ENCODE results near the gene KIAA2012. TPM values are rescaled to one million over a fixed set of nuclear protein-coding genes. Genes with fewer than 3 reads are reported as not detected.

The KIAA2012 gene
- total RNA-seq, 1 donor from 2014 or later: under 0.01 TPM

DNA sequence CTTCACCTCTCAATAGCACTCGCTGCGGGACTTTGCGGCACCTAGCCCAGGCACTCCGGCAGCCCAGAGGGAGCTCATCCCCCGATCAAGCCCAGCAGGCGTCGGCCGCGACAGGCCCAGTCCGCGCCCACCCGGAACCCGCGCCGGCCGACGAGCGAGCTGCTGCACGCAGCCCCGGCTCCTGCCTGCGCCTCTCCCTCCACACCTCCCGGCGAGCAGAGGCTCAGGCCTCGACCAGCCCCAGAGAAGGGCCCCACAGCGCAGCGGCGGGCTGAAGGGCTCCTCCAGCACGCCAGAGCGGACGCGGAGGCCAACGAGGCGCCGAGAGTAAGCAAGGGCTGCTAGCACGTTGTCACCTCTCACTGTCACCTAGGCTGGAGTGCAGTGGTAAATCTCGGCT, 63.5 kb downstream of the KIAA2012 start:
- Histone ChIP-seq H3K9me3 (ENCODE audit: control insufficient read depth in 3 of 3, low read length in 3 of 3) (no peaks in the 10 kb centered on the region), H3K4me3 (ENCODE audit: low read length in 3 of 3) (no peak overlapping the region), H3K36me3 (ENCODE audit: control insufficient read depth in 3 of 3, insufficient read depth in 3 of 3, low read length in 3 of 3) (no peaks in the 10 kb centered on the region), H3K9ac (ENCODE audit: low read depth in 1 of 3, low read length in 3 of 3) (no peak overlapping the region), H3K4me1 (ENCODE audit: control insufficient read depth in 3 of 3, insufficient read depth in 3 of 3, low read length in 3 of 3) (peaks cover 0 to 5% (median 0%) of the 10 kb centered on the region in 3 donors), H3K27ac (ENCODE audit: low read depth, low read length) (no peak overlapping the region), H3K27me3 (ENCODE audit: control insufficient read depth in 3 of 3, insufficient read depth in 3 of 3, low read length in 3 of 3) (no peaks in the 10 kb centered on the region)

DNA sequence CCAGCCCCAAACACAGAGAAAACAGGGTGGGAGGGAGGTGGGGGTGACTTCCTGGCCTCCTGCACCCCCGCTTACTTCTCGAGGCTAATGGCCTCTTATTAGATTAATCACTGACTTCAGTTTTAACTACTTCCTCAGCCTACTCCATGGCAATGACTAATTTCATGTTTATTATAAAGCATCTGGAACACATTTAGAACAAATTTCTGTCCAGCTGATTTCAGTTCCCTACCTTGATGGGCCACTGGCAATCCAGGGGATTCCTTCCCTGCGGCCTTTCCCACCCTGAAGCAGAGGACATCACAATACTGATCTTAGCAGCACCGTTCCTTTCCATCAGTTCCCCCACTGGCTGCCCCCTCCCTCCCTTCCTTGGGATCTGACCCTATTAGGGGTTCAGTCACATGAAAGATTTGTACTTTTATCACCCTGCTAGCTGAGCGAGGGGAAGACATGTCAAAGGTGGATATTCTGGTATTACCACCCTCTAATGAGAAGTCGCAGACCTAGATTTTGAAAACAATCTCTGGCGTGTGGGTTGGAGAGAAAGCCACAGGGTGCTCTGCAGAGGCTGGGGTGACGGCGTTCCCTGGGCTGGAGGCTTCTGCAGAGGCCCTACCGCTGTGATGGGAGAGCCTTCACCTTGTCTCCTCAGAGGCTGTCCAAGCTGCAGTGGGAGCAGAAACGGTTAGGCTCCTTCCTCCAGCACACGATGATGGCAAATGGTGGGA, 67.6 kb downstream of the KIAA2012 start:
- Histone ChIP-seq H3K9me3 (ENCODE audit: control insufficient read depth in 3 of 3, low read length in 3 of 3) (no peaks in the 10 kb centered on the region), H3K27ac (ENCODE audit: low read depth, low read length) (no peak overlapping the region), H3K4me1 (ENCODE audit: control insufficient read depth in 3 of 3, insufficient read depth in 3 of 3, low read length in 3 of 3) (no peaks in the 10 kb centered on the region), H3K27me3 (ENCODE audit: control insufficient read depth in 3 of 3, insufficient read depth in 3 of 3, low read length in 3 of 3) (no peaks in the 10 kb centered on the region), H3K4me3 (ENCODE audit: low read length in 3 of 3) (no peak overlapping the region), H3K9ac (ENCODE audit: low read depth in 1 of 3, low read length in 3 of 3) (no peak overlapping the region), H3K36me3 (ENCODE audit: control insufficient read depth in 3 of 3, insufficient read depth in 3 of 3, low read length in 3 of 3) (no peaks in the 10 kb centered on the region)

DNA sequence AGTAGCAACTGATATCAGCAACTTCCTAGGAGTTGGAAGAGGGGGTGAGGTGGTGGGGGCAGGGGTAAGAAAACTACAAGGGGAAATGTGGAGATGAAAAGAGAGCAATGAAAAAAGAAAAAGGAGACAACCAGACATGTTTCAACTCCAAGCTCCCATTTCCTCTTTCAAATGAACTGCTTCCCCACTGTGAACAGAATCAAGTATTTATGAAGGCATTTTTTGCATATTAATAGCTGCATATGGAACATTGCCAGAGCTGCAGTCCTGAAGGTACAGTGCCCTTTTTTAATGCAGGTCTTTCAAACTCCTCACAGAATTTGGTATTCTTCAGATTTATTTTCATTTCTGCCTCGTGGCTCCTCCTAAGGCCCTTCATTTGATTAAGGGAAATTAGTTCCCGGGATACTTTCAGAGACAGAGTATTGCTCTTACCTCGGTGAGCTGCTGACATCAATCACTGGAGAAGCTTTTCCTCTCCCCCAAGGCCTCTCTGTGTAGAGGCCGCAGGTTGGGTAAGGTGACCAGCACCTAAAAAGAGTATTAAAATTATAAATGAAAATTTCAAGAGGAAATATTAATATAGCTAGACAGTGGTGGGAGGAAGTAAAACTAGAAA, 68.4 kb downstream of the KIAA2012 start:
- Histone ChIP-seq H3K9me3 (ENCODE audit: control insufficient read depth in 3 of 3, low read length in 3 of 3) (no peaks in the 10 kb centered on the region), H3K27ac (ENCODE audit: low read depth, low read length) (no peak overlapping the region), H3K4me3 (ENCODE audit: low read length in 3 of 3) (no peak overlapping the region), H3K36me3 (ENCODE audit: control insufficient read depth in 3 of 3, insufficient read depth in 3 of 3, low read length in 3 of 3) (no peaks in the 10 kb centered on the region), H3K27me3 (ENCODE audit: control insufficient read depth in 3 of 3, insufficient read depth in 3 of 3, low read length in 3 of 3) (no peaks in the 10 kb centered on the region), H3K4me1 (ENCODE audit: control insufficient read depth in 3 of 3, insufficient read depth in 3 of 3, low read length in 3 of 3) (no peaks in the 10 kb centered on the region), H3K9ac (ENCODE audit: low read depth in 1 of 3, low read length in 3 of 3) (no peak overlapping the region)

DNA sequence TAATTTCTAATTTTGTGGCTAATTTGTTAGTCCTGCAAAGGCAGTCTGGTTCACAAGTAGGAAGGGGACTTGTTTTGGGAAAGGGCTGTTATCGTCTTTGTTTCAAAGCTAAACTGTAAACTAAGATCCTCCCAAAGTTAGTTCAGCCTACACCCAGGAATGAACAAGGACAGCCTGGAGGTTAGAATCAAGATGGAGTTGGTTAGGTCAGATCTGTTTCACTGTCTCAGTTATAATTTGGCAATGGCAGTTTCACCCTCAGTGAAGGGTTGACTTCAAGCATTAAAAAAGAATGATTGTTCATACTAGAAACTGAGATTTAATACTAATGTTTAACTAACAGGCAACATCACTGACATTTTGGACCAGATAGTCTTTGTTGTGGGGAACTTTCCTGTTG, 69.5 kb downstream of the KIAA2012 start:
- H3K27ac ChIP-seq (ENCODE audit: low read depth, low read length): no peak overlapping the region

DNA sequence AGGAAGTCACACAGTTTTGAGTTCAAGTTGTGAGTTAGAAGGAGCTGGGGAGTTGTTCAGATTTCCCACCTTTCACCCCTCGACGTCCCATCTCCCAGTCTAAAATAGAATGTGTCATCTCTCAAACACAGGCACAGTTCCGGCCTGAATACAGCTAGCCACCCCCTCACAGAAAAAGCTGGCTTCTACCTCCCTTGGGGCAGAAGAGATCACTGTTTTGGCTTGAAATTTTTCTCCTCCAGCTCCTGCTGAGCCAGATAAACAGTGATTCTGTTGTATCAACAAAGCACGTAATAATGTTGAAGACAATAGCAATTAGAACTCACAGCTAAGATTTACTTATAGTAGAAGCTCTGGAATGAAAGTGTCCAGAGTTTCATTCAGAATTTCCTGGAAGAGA, 74.7 kb downstream of the KIAA2012 start:
- peaks cover 11 to 18% (median 14%) of the 10 kb centered on the region in 3 donors for H3K4me1 ChIP-seq (ENCODE audit: control insufficient read depth in 3 of 3, insufficient read depth in 3 of 3, low read length in 3 of 3)
- no peak overlapping the region for H3K9ac ChIP-seq (ENCODE audit: low read depth in 1 of 3, low read length in 3 of 3)
- no peak overlapping the region for H3K27ac ChIP-seq (ENCODE audit: low read depth, low read length)
- H3K36me3 ChIP-seq (ENCODE audit: control insufficient read depth in 3 of 3, insufficient read depth in 3 of 3, low read length in 3 of 3): no peaks in the 10 kb centered on the region
- no peak overlapping the region for H3K4me3 ChIP-seq (ENCODE audit: low read length in 3 of 3)
- H3K9me3 ChIP-seq (ENCODE audit: control insufficient read depth in 3 of 3, low read length in 3 of 3): no peaks in the 10 kb centered on the region
- H3K27me3 ChIP-seq (ENCODE audit: control insufficient read depth in 3 of 3, insufficient read depth in 3 of 3, low read length in 3 of 3): no peaks in the 10 kb centered on the region

More for the DNA sequence above, 69.5 kb downstream of the KIAA2012 start:
- Histone ChIP-seq H3K4me3 (ENCODE audit: low read length in 3 of 3) (no peak overlapping the region), H3K9ac (ENCODE audit: low read depth in 1 of 3, low read length in 3 of 3) (no peak overlapping the region), H3K27me3 (ENCODE audit: control insufficient read depth in 3 of 3, insufficient read depth in 3 of 3, low read length in 3 of 3) (no peaks in the 10 kb centered on the region), H3K36me3 (ENCODE audit: control insufficient read depth in 3 of 3, insufficient read depth in 3 of 3, low read length in 3 of 3) (no peaks in the 10 kb centered on the region), H3K9me3 (ENCODE audit: control insufficient read depth in 3 of 3, low read length in 3 of 3) (no peaks in the 10 kb centered on the region), H3K4me1 (ENCODE audit: control insufficient read depth in 3 of 3, insufficient read depth in 3 of 3, low read length in 3 of 3) (peaks cover 0 to 3% (median 3%) of the 10 kb centered on the region in 3 donors)

DNA sequence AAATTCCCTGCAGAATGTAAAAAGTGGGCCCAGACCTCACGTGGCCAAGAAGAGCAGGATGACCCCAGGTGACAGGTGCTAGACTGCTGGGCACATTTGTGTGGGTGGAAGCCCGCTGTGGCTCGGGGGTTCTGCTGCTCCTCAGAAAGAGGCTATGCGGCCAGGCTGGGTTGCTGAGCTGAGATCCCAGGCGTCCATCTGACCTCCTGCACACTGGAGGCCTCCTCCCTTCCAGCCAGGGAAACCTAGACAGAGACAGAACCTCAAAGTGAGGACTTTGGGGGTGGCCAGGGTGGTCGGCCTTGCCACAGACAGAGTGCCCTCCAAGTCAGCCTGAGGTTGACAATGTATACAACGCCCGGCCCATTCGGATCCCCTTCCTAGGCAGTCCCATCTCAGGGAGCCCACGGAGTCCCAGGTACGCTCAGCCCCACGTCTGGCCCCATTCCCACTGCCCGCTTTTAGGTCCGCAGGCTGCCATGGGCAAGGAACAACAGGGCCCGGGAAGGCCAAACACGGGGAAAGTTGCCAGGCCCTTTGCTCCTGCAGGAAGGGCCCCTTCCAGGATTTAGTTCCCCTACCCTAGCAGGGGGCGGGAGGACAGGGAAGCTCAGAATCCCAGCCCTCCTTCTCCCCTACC, 75.6 kb downstream of the KIAA2012 start:
- Histone ChIP-seq H3K27me3 (ENCODE audit: control insufficient read depth in 3 of 3, insufficient read depth in 3 of 3, low read length in 3 of 3) (no peaks in the 10 kb centered on the region), H3K4me3 (ENCODE audit: low read length in 3 of 3) (no peak overlapping the region), H3K36me3 (ENCODE audit: control insufficient read depth in 3 of 3, insufficient read depth in 3 of 3, low read length in 3 of 3) (no peaks in the 10 kb centered on the region), H3K4me1 (ENCODE audit: control insufficient read depth in 3 of 3, insufficient read depth in 3 of 3, low read length in 3 of 3) (peaks cover 11 to 20% (median 14%) of the 10 kb centered on the region in 3 donors), H3K9ac (ENCODE audit: low read depth in 1 of 3, low read length in 3 of 3) (peak overlapping the region in 1 of 3 donors; percentile 45), H3K9me3 (ENCODE audit: control insufficient read depth in 3 of 3, low read length in 3 of 3) (no peaks in the 10 kb centered on the region), H3K27ac (ENCODE audit: low read depth, low read length) (peak overlapping the region; percentile 69)

DNA sequence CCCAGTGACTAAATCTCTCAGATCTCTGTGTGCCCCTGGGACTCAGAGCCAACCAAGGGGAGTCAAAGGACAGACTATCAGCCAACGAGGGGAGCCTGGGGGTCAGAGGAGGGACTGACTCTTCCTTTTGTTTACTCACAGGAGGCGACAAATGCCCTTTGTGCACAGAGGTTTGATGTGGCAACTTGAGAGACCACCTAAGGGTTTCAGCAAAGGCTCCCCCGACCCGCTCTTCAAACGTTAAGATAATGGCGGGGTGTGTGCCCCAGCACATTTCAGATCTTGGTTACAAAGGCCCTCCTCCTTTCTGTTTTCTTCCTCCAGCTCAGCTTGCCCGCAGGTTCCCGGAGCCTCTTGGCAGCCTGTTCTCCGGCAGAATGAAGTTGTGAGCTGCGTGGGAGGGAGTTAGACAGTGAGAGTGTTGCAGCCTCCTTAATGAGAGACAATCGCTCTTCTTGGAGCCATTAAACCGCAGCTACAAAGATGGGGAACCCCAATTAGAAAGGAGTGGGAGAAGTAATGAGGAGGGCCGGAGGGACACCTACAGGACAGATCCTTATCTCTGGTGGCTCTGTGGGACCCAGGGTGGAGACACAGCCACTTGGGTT, 76.2 kb downstream of the KIAA2012 start:
- H3K9me3 ChIP-seq (ENCODE audit: control insufficient read depth in 3 of 3, low read length in 3 of 3): no peaks in the 10 kb centered on the region
- peak overlapping the region in 1 of 3 donors; percentile 45 for H3K9ac ChIP-seq (ENCODE audit: low read depth in 1 of 3, low read length in 3 of 3)
- no peaks in the 10 kb centered on the region for H3K36me3 ChIP-seq (ENCODE audit: control insufficient read depth in 3 of 3, insufficient read depth in 3 of 3, low read length in 3 of 3)
- peaks cover 11 to 22% (median 14%) of the 10 kb centered on the region in 3 donors for H3K4me1 ChIP-seq (ENCODE audit: control insufficient read depth in 3 of 3, insufficient read depth in 3 of 3, low read length in 3 of 3)
- peak overlapping the region in 2 of 3 donors; percentile 0 to 41 for H3K4me3 ChIP-seq (ENCODE audit: low read length in 3 of 3)
- no peaks in the 10 kb centered on the region for H3K27me3 ChIP-seq (ENCODE audit: control insufficient read depth in 3 of 3, insufficient read depth in 3 of 3, low read length in 3 of 3)
- peak overlapping the region; percentile 69 for H3K27ac ChIP-seq (ENCODE audit: low read depth, low read length)

DNA sequence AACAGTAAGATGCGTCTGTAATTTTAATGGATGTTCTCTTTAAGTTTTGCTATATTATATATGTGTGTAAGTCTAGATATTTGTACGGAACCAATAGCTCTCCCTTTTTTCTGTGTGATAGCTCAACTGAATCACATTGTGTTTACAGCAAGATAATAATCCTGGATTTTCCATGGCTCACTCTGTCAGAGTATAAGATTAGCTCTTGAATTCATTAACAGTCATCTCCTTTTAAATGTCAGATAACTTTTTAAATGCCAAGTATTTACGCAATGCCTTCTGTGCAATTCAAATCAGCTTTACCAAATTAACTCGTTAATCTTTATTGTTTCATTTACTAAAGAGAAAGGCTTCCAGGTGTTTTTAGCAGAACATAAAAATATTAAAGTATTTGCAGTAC, 76.9 kb downstream of the KIAA2012 start:
- peak overlapping the region; percentile 69 for H3K27ac ChIP-seq (ENCODE audit: low read depth, low read length)
- no peak overlapping the region for H3K4me3 ChIP-seq (ENCODE audit: low read length in 3 of 3)
- H3K27me3 ChIP-seq (ENCODE audit: control insufficient read depth in 3 of 3, insufficient read depth in 3 of 3, low read length in 3 of 3): no peaks in the 10 kb centered on the region
- no peaks in the 10 kb centered on the region for H3K9me3 ChIP-seq (ENCODE audit: control insufficient read depth in 3 of 3, low read length in 3 of 3)
- no peaks in the 10 kb centered on the region for H3K36me3 ChIP-seq (ENCODE audit: control insufficient read depth in 3 of 3, insufficient read depth in 3 of 3, low read length in 3 of 3)
- H3K4me1 ChIP-seq (ENCODE audit: control insufficient read depth in 3 of 3, insufficient read depth in 3 of 3, low read length in 3 of 3): peaks cover 11 to 22% (median 14%) of the 10 kb centered on the region in 3 donors
- H3K9ac ChIP-seq (ENCODE audit: low read depth in 1 of 3, low read length in 3 of 3): no peak overlapping the region

DNA sequence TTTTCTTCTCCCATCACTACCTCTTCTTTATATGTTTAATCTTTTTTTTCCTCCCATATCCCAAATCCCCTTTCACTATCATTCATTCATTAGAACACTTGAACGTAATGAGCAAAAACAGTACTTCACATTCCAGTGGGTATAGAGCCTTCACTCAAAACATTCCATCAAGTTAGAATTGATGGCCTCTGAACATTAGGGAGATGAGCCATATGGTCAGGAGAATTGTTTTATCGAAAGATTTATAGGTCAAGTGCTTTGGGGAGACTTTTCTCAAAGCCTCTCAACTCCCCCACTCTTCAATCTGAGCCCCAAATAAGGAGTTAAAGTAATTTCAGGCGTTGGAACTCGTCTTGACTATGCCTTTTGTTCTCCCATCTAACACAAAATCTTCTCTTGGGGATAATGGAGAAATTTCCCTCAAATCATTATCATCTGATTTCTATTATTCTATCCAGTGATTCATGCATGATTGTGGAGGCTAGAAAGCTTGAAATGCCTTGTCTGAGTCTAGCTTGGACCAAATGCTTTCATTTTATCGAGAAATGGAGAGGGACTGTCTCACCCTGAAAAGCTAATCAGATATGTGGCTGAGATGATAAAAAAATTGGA, 79.2 kb downstream of the KIAA2012 start:
- H3K27me3 ChIP-seq (ENCODE audit: control insufficient read depth in 3 of 3, insufficient read depth in 3 of 3, low read length in 3 of 3): no peaks in the 10 kb centered on the region
- H3K4me3 ChIP-seq (ENCODE audit: low read length in 3 of 3): no peak overlapping the region
- no peaks in the 10 kb centered on the region for H3K36me3 ChIP-seq (ENCODE audit: control insufficient read depth in 3 of 3, insufficient read depth in 3 of 3, low read length in 3 of 3)

More for the DNA sequence above, 79.2 kb downstream of the KIAA2012 start:
- Histone ChIP-seq H3K27ac (ENCODE audit: low read depth, low read length) (no peak overlapping the region), H3K9ac (ENCODE audit: low read depth in 1 of 3, low read length in 3 of 3) (no peak overlapping the region), H3K9me3 (ENCODE audit: control insufficient read depth in 3 of 3, low read length in 3 of 3) (no peaks in the 10 kb centered on the region), H3K4me1 (ENCODE audit: control insufficient read depth in 3 of 3, insufficient read depth in 3 of 3, low read length in 3 of 3) (peaks cover 11 to 22% (median 13%) of the 10 kb centered on the region in 3 donors)
